Left kidney (tissue), 8 donors: ENCODE measurements around the gene ENTPD1. TPM values are rescaled to one million over a fixed set of nuclear protein-coding genes. Genes with fewer than 3 reads are reported as not detected.
"Not testable (repeated sequence)": the region's sequence is repeated elsewhere in the genome, so short reads cannot be mapped to it uniquely, and the experiment has no call there.

Source experiments
- DNase-seq: peaks from one replicate; pipeline ENCODE4 v3.0.0-alpha.2; 2013
- long read RNA-seq, 8 donors: transcript quantifications; one replicate each; lab custom pipeline, GENCODE V29; 2026
- polyA plus RNA-seq: library from polyadenylated mRNA; unstranded; fragments of 120-200 nt; gene quantifications from one replicate; pipeline ENCODE4 v1.2.1, GENCODE V29; 2013; ENCODE audit not compliant: insufficient read length

Gene ENTPD1
- 23.1 TPM for polyA plus RNA-seq
- long read RNA-seq, donor 1, partial matches to known transcripts, result 5 of 9 reads
- long read RNA-seq, donor 1, other reads (novel, unspliced or antisense), result 0 of 9 reads
- long read RNA-seq, donor 2, partial matches to known transcripts, result 0 of 2 reads
- long read RNA-seq, donor 2, other reads (novel, unspliced or antisense), result 0 of 2 reads
- long read RNA-seq, donor 3, partial matches to known transcripts, result 36 of 41 reads
- long read RNA-seq, donor 3, other reads (novel, unspliced or antisense), result 0 of 41 reads
- long read RNA-seq, donor 4, result 0 reads
- long read RNA-seq, donor 5, transcript ENTPD1-201 (10 exons, 2,035 nt), result major isoform, 6 of 6 reads
- long read RNA-seq, donor 5, partial matches to known transcripts, result 0 of 6 reads
- long read RNA-seq, donor 5, other reads (novel, unspliced or antisense), result 0 of 6 reads
- long read RNA-seq, donor 6, partial matches to known transcripts, result 0 of 2 reads
- long read RNA-seq, donor 6, other reads (novel, unspliced or antisense), result 0 of 2 reads
- long read RNA-seq, donor 7, transcript ENTPD1-201 (10 exons, 2,035 nt), result major isoform, 6 of 7 reads
- long read RNA-seq, donor 7, partial matches to known transcripts, result 0 of 7 reads
- long read RNA-seq, donor 7, other reads (novel, unspliced or antisense), result 0 of 7 reads
- long read RNA-seq, donor 8, partial matches to known transcripts, result 0 of 4 reads
- long read RNA-seq, donor 8, other reads (novel, unspliced or antisense), result 0 of 4 reads

DNA sequence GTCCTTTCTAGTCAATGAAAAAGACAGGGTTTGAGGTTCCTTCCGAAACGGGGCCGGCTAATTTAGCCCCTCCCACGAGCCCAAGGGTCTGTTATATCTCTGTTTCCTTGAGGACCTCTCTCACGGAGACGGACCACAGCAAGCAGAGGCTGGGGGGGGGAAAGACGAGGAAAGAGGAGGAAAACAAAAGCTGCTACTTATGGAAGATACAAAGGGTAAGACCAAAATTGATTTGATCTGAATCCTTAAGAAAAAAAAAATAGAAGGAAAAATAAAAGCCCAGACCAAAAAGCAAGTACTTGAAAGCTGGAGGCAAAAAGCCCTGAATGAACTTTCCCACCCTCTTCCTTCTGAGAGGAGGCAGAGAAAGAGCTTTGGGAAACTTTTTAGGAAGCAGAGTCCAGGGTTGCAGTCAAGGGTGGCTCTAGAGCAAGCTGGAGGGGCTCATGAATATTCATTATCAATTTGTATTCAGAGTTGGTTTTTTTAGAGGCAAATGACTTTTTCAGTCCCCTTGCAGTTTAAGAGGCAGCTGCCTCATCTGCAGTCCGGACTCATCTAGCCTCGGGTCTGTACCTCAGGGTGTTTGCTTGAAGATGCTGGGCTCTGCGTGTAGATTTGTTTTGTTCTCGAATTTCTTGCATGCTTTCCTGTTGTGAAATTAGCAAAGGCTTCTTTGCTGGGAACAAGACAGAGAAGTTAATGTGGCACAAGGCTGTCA is at the start of gene ENTPD1:
TSS of gene ENTPD1 (plus strand) at position 123 of the 721 bp plus-strand sequence. CDS start at position 200, 77 bp downstream.
- DNase-seq, result no peak

GRCh38 chr10:95706573-95706972 is 49.4 kb upstream of the ENTPD1 start:
- no peak for DNase-seq

DNA sequence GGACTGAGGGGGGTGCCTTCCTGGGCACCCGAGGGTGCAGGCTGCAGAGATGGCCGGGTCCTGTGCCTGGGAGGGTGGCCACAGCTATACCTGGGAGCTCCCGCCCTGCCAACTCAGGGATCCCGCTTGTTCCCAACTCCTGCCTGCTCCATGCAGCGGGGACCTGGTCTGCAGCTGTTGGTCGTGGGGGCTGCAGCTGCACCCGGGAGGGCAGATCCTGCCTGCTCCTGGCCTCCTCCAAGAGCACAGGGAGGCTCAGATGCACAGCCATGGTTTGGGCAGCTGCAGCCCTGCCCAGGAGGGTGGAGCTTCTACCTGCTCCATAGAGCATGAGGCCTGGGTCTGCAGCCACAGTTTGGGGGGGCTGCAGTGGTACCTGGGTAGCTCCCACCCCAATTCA is 49.0 kb upstream of the ENTPD1 start:
- no peak for DNase-seq

DNA sequence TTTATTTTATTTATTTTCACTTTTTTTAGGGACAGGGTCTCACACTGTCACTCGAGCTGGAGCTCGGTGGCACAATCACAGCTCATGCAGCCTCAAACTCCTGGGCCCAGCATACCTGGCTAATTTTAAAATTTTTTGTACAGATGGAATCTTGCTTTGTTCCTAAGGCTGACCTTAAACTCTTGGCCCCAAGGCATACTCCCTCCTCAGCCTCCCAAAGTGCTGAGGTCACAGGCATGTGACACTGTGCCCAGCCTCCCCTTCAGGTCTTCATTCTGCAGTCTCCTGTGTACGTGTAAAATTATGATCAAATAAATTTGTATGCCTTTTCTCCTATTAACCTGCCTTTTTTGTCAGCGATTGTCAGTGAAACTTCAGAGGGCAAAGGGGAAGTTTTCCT is 44.5 kb upstream of the ENTPD1 start:
- DNase-seq, result no peak

DNA sequence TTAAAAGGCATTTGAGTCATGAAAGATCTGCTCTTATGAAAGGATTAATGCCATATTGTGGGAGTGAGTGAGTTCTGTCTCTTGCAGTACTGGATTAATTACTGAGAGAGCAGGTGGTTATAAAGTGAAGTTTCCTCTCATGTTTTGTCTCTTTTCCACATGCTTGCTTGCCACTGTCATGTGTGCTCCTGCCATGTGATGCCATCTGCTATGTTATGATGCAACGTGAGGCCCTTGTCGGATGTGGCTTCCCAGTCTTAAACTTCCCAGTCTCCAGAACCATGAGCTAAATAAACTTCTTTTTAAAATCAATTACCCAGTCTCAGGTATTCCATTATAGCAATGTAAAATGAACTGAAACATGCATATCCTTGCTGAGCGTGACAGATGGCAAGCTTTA is 39.5 kb upstream of the ENTPD1 start:
- no peak for DNase-seq

GRCh38 chr10:95716866-95717265 is 39.1 kb upstream of the ENTPD1 start:
- no peak for DNase-seq

DNA sequence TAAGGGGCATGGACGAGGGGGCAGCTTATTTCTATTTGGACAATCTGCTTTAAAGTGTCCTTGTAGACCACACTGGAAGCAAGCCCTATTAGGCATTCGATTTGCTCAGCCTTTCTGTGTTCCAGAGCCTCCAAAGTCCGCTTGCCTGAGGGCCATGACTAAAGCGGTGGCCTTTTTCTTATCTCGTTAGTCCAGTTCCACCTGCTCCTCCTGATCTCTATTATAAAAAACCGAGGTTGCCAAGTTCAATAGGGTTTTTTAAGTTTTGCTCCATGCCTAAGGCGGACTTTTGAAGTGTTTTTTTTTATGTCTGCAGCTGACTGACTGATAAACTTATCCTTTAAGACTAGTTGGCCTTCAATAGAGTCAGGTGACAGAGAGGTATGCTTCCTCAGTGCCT is 35.2 kb upstream of the ENTPD1 start:
- not testable (repeated sequence) for DNase-seq

DNA sequence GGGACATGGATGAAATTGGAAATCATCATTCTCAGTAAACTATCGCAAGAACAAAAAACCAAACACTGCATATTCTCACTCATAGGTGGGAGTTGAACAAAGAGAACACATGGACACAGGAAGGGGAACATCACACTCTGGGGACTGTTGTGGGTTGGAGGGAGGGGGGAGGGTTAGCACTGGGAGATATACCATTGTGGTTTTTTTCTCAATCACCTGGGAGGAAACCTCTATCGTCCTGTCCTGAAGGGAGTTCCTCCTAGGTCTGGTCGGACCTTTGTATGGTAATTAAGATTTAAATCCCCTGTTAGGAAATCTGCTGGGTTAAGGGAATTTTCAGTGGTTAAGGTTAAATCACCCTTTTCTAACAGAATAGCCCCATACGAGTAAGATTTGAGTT is 33.5 kb upstream of the ENTPD1 start:
- DNase-seq, result not testable (repeated sequence)

- no peak for DNase-seq
Measured at GRCh38 chr10:95728526-95728925, 27.4 kb upstream of the ENTPD1 start.

DNA sequence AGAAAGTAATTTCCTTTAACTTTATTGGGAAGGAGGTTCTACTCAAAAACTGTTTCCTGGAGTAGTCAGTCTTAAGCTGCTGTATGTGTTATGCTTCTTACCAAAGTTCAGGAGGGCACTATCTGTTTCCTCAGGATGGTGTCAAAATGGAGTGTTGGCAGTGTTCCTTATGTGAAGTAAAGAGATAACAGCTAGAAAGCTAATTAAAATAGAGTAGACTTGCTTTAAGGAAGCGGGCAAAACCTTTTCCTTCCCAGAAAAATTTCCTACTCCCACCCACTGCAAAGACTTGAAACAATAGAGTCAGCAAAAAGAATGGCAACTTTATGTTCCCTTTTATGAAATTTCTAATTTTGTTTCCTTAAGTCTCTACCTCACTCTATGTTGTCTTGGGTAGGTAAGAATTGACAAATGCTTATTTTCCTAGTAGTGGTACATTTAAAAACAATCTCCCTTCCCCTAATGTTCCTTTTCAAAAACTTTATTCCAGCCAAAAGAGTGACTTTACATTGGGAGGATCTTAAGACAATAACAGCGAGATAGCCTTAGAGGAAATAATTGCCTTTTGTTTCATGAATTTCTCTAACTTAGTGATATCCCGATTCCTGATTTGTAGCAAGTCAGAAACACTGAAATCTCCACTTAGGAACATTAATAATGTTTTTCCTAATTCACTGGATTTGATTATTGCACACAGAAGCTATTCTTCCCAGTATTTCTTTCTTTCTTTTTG is 26.5 kb upstream of the ENTPD1 start:
- no peak for DNase-seq

DNA sequence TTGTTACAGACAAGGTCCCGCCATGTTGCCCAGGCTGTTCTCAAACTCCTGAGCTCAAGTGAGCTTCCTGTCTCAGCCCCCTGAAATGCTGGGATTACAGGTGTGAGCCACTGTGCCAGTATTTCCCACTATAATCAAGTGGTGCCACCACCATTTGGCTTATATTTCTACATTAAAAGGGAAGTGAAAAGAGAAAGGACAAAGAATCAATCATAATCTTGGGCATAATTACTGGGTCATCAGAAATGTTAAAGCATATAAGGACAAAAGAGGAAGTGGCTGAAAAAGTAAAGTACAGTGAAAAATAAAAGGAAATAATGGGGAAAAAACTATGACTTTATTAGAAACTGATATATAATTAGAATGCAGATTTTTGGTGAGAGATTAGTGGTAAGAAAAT is 25.7 kb upstream of the ENTPD1 start:
- no peak for DNase-seq

GRCh38 chr10:95732907-95733306 is 23.1 kb upstream of the ENTPD1 start:
- not testable (repeated sequence) for DNase-seq

DNA sequence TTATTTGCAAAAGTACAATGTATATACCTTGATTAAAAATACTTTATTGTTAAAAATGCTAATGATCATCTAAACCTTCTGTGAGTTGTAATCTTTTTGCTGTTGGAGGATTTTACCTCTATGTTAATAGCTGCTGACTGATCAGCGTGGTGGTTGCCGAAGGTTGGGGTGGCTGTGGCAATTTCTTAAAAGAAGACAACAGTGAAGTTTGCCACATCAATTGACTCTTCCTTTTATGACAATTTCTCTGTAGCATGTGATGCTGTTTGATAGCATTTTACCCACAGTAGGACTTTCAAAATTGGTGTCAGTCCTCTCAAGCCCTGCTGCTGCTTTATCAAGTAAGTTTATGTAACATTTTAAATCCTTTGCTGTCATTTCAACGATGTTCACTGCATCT is 16.9 kb upstream of the ENTPD1 start:
- DNase-seq, result no peak

GRCh38 chr10:95741807-95742467 is 14.0 kb upstream of the ENTPD1 start:
- peak; percentile 59 for DNase-seq

GRCh38 chr10:95742485-95742884 is 13.5 kb upstream of the ENTPD1 start:
- peak; percentile 50 for DNase-seq

DNA sequence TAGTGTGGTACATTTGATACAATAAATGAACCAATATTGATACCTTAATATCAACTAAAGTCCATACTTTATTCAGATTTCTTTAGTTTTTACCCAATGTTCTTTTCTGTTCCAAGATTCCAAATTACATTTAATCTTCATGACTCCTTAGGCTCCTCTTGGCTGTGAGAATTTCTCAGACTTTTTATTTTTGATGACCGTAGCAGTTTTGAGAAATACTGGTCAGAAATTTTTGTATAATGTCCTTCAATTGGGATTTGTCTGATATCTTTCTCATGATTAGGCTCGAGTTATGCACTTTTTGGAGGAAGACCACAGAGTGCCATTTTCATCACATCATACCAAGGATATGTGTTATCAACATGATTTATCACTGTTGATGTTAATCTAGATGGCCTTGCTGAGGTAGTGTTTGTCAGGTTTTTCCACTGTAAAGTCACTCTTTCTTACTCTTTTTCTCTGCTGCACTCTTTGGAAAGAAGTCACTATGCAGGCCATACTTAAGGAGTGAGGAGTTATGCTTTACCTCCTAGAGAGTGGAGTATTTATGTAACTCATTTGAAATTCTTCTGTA is 12.9 kb upstream of the ENTPD1 start:
- no peak for DNase-seq

DNA sequence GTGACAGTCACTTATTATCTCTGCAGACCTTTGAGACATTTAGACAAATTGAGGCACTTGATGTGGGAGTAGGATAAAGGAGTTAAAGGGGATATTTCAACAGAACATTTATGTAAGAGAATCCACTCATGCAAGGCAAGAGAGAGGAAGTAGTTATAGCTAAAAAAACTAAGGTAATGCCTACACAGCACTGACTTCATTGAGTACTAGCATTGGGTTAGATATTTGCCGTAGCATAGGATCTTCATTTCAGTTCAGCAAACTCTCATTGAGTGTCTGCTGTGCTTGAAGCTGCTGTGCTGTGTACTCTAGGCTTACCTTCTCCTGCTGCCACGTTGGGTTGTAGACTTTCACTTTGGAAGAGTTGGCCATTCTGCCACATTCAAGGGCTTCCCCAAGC is 10.5 kb upstream of the ENTPD1 start:
- DNase-seq, result no peak

GRCh38 chr10:95748349-95748748 is 7.6 kb upstream of the ENTPD1 start:
- no peak for DNase-seq

- DNase-seq, result no peak
Measured at GRCh38 chr10:95755511-95756004, 405 bp upstream of the ENTPD1 start.

DNA sequence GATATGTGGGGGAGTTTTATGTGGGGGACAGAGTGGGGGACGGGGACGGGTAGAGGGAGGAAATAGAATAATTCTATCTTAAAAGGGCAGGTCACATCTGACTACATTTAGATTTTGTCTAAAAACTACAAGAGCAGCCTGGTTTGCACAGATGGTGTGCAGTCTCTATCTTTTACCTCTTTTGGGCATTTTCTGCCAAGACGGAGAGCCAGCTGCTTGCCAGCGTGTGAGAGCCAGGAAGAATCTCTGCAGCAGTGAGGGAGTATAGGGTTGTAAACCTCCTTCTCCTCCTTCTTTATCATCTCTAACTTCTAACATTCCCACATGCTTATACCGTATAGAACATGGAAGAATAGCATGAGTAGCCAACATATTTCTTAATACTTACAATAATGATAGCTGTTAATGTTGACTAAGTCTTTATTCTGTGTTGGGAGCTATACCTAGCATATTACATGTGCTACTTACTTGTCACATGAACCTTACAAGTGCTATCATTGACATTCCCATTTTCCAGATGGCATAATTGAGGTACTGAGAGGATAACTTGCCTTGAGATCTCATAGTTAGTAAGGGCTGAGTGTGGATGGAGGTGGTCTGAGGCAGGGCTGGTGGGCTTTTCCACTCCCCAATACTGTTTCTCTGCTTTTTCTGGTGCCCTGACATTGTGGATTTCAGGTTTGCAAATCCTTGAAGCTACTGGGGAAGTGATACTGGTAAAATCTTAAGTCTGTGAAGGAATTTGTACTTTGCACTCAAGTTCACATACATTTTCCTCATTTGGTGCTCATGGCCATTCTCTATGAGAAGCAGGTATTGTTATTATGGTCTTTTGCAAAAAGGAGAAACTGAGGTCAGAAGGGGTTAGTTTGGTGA is 1.1 kb downstream of the ENTPD1 start:
- no peak for DNase-seq
